Stimulated activated CD4-positive, alpha-beta T cell treated with anti-CD3 and anti-CD28 coated beads, Interleukin-4, amount 100 ng/mL, for 24 hours (primary cell): ENCODE results near the gene SH3PXD2A.

Experiments
- DNase-seq: peaks from one replicate; pipeline ENCODE4 v3.0.0-alpha.2; 2020

Gene SH3PXD2A

GRCh38 chr10:103717341-103718246 lies 137.8 kb downstream of the SH3PXD2A start:
- DNase-seq: no peak

- no peak for DNase-seq
Observed at GRCh38 chr10:103716206-103717160, 138.9 kb downstream of the SH3PXD2A start.

GRCh38 chr10:103715430-103715829 lies 139.9 kb downstream of the SH3PXD2A start:
- no peak for DNase-seq

- DNase-seq: no peak
Observed at GRCh38 chr10:103714232-103714891, 141.0 kb downstream of the SH3PXD2A start.

- DNase-seq: no peak
Observed at GRCh38 chr10:103713676-103714075, 141.7 kb downstream of the SH3PXD2A start.

- DNase-seq: peak; percentile 85
Observed at GRCh38 chr10:103712898-103713498, 142.4 kb downstream of the SH3PXD2A start.

GRCh38 chr10:103712146-103712545 lies 143.2 kb downstream of the SH3PXD2A start:
- DNase-seq: no peak

GRCh38 chr10:103711351-103711994 lies 143.9 kb downstream of the SH3PXD2A start:
- no peak for DNase-seq

- no peak for DNase-seq
Observed at GRCh38 chr10:103710490-103710889, 144.9 kb downstream of the SH3PXD2A start.

- no peak for DNase-seq
Observed at GRCh38 chr10:103709341-103709920, 145.9 kb downstream of the SH3PXD2A start.

GRCh38 chr10:103708627-103709288 lies 146.6 kb downstream of the SH3PXD2A start:
- DNase-seq: no peak

- no peak for DNase-seq
Observed at GRCh38 chr10:103707956-103708626, 147.3 kb downstream of the SH3PXD2A start.

- DNase-seq: no peak
Observed at GRCh38 chr10:103706762-103707161, 148.6 kb downstream of the SH3PXD2A start.

- DNase-seq: no peak
Observed at GRCh38 chr10:103706047-103706446, 149.3 kb downstream of the SH3PXD2A start.

- DNase-seq: no peak
Observed at GRCh38 chr10:103703941-103704919, 151.1 kb downstream of the SH3PXD2A start.

- DNase-seq: no peak
Observed at GRCh38 chr10:103701380-103702222, 153.8 kb downstream of the SH3PXD2A start.

GRCh38 chr10:103700436-103700715 lies 155.0 kb downstream of the SH3PXD2A start:
- DNase-seq: no peak
